H9 (cell line): ENCODE measurements around the gene HOXA9. TPM values are rescaled to one million over a fixed set of nuclear protein-coding genes. Genes with fewer than 3 reads are reported as not detected.

Source experiments
- DNase-seq: peaks from one replicate; pipeline ENCODE4 v3.0.0-alpha.2; 2017
- H2AFZ ChIP-seq: one replicate; pipeline ENCODE4 v1.6.1; 2013; ENCODE audit warnings: mild to moderate bottlenecking, low read length, control low read depth, moderate library complexity
- H2AK5ac ChIP-seq: 2 replicates; pipeline ENCODE4 v1.6.1; 2013; ENCODE audit warnings: low read length, control low read depth, mixed read lengths; ENCODE audit not compliant: insufficient read length
- H2BK120ac ChIP-seq: one replicate; pipeline ENCODE4 v1.6.1; 2013; ENCODE audit warnings: low read depth, mild to moderate bottlenecking, low read length, control low read depth, inconsistent platforms; ENCODE audit not compliant: poor library complexity, severe bottlenecking
- H2BK12ac ChIP-seq: 2 replicates; pipeline ENCODE4 v1.6.1; 2013; ENCODE audit warnings: low read length, control low read depth, mixed read lengths, low read depth; ENCODE audit not compliant: insufficient read length
- H2BK15ac ChIP-seq: 2 replicates; pipeline ENCODE4 v1.6.1; 2013; ENCODE audit warnings: low read depth, low read length, control low read depth
- H2BK20ac ChIP-seq: one replicate; pipeline ENCODE4 v1.6.1; 2013; ENCODE audit warnings: low read depth, mild to moderate bottlenecking, low read length, control low read depth, inconsistent platforms; ENCODE audit not compliant: poor library complexity, severe bottlenecking
- H2BK5ac ChIP-seq: 2 replicates; pipeline ENCODE4 v1.6.1; 2013; ENCODE audit warnings: low read length, control low read depth, mixed read lengths; ENCODE audit not compliant: insufficient read length
- H3K14ac ChIP-seq: 2 replicates; pipeline ENCODE4 v1.6.1; 2013; ENCODE audit warnings: low read length, control low read depth; ENCODE audit not compliant: insufficient read depth
- H3K18ac ChIP-seq: 2 replicates; pipeline ENCODE4 v1.6.1; 2013; ENCODE audit warnings: low read depth, mild to moderate bottlenecking, mixed read lengths, low read length, control low read depth; ENCODE audit not compliant: insufficient read length
- H3K23ac ChIP-seq: 2 replicates; pipeline ENCODE4 v1.6.1; 2013; ENCODE audit warnings: low read length, control low read depth, mixed read lengths, low read depth; ENCODE audit not compliant: insufficient read length
- H3K23me2 ChIP-seq: 2 replicates; pipeline ENCODE4 v1.6.1; 2013; ENCODE audit warnings: low read depth, mild to moderate bottlenecking, mixed read lengths, low read length, control low read depth; ENCODE audit not compliant: insufficient read length, poor library complexity, severe bottlenecking
- H3K27ac ChIP-seq: 2 replicates; pipeline ENCODE4 v1.5.1; 2013; ENCODE audit warnings: low read length, control low read depth, mixed read lengths, low read depth; ENCODE audit not compliant: insufficient read length
- H3K27me3 ChIP-seq: 2 replicates; pipeline ENCODE4 v1.6.1; 2013; ENCODE audit warnings: low read length, control low read depth, inconsistent platforms; ENCODE audit not compliant: insufficient read depth
- H3K4ac ChIP-seq: 2 replicates; pipeline ENCODE4 v1.6.1; 2013; ENCODE audit warnings: low read depth, mild to moderate bottlenecking, control low read depth, inconsistent platforms, low read length, moderate library complexity
- H3K4me1 ChIP-seq: 2 replicates; pipeline ENCODE4 v1.6.1; 2013; ENCODE audit warnings: low read length, control low read depth, inconsistent platforms; ENCODE audit not compliant: insufficient read depth
- H3K4me2 ChIP-seq: 2 replicates; pipeline ENCODE4 v1.6.1; 2013; ENCODE audit warnings: low read length, control low read depth, mixed read lengths; ENCODE audit not compliant: insufficient read length, insufficient read depth
- H3K56ac ChIP-seq: 2 replicates; pipeline ENCODE4 v1.6.1; 2013; ENCODE audit warnings: low read depth, mild to moderate bottlenecking, mixed read lengths, low read length, control low read depth; ENCODE audit not compliant: insufficient read length
- H3K79me1 ChIP-seq: 2 replicates; pipeline ENCODE4 v1.6.1; 2013; ENCODE audit warnings: low read depth, mild to moderate bottlenecking, moderate library complexity, low read length, control low read depth, inconsistent platforms; ENCODE audit not compliant: insufficient read depth, poor library complexity, severe bottlenecking
- H3K79me2 ChIP-seq: 2 replicates; pipeline ENCODE4 v1.6.1; 2013; ENCODE audit warnings: low read length, control low read depth, inconsistent platforms; ENCODE audit not compliant: insufficient read depth
- H3K9ac ChIP-seq: 2 replicates; pipeline ENCODE4 v1.6.1; 2013; ENCODE audit warnings: low read length, control low read depth, mixed read lengths; ENCODE audit not compliant: insufficient read length; ENCODE audit errors: extremely low read depth
- H3K9me3 ChIP-seq: one replicate; pipeline ENCODE4 v1.6.1; 2013; ENCODE audit warnings: low read depth, low read length, inconsistent platforms; ENCODE audit not compliant: control insufficient read depth
- H3T11ph ChIP-seq: one replicate; pipeline ENCODE4 v1.6.1; 2013; ENCODE audit warnings: mild to moderate bottlenecking, low read length, control low read depth, inconsistent platforms
- H4K20me1 ChIP-seq: one replicate; pipeline ENCODE4 v1.6.1; 2013; ENCODE audit not compliant: control insufficient read depth, insufficient read length, insufficient read depth
- H4K5ac ChIP-seq: 2 replicates; pipeline ENCODE4 v1.6.1; 2013; ENCODE audit warnings: low read depth, mild to moderate bottlenecking, mixed read lengths, low read length, control low read depth; ENCODE audit not compliant: insufficient read length
- H4K8ac ChIP-seq: replicated peaks from 2 replicates; pipeline ENCODE4 v1.6.1; 2013; ENCODE audit warnings: low read length, control low read depth, mixed read lengths, low read depth; ENCODE audit not compliant: insufficient read length
- H4K91ac ChIP-seq: 2 replicates; pipeline ENCODE4 v1.6.1; 2013; ENCODE audit warnings: low read depth, mild to moderate bottlenecking, moderate library complexity, mixed read lengths, low read length, control low read depth; ENCODE audit not compliant: insufficient read length
- H3K27ac Mint-ChIP-seq, 3 experiments: 2 replicates in 2 of 3; 3 replicates in 1 of 3; pipeline ENCODE4 v1.8.0; 2020 to 2021; ENCODE audit warnings: mixed read lengths in 3 of 3, mild to moderate bottlenecking in 1 of 3, moderate library complexity in 1 of 3
- H3K27me3 Mint-ChIP-seq: 2 replicates; pipeline ENCODE4 v1.8.0; 2021; ENCODE audit warnings: low read depth, mild to moderate bottlenecking, moderate library complexity, mixed read lengths
- H3K36me3 Mint-ChIP-seq, 3 experiments: 2 replicates in 2 of 3; 3 replicates in 1 of 3; pipeline ENCODE4 v1.8.0; 2020 to 2021; ENCODE audit warnings: low read depth in 3 of 3, mixed read lengths in 3 of 3; ENCODE audit not compliant: insufficient read depth in 1 of 3
- H3K4me1 Mint-ChIP-seq, 2 experiments: 2 replicates each; pipeline ENCODE4 v1.8.0; 2020; ENCODE audit warnings: mixed read lengths in 2 of 2
- H3K4me3 Mint-ChIP-seq, 2 experiments: 2 replicates in 1 of 2; 3 replicates in 1 of 2; pipeline ENCODE4 v1.8.0; 2020 to 2021; ENCODE audit warnings: mild to moderate bottlenecking in 2 of 2, mixed read lengths in 2 of 2, moderate library complexity in 1 of 2
- H3K9me3 Mint-ChIP-seq, 2 experiments: 2 replicates in 1 of 2; 3 replicates in 1 of 2; pipeline ENCODE4 v1.8.0; 2020; ENCODE audit warnings: mild to moderate bottlenecking in 2 of 2, mixed read lengths in 2 of 2, moderate library complexity in 1 of 2
- WGBS: extraction: QIAGEN DNeasy Blood & Tissue Kit; methylation state at CpG from one replicate; pipeline ENCODE4 v1.1.7; 2013; ENCODE audit warnings: missing lambda C conversion rate, low lambda C conversion rate, mixed read lengths; ENCODE audit not compliant: insufficient read length; ENCODE audit errors: extremely low coverage; 5-methylcytosine and 5-hydroxymethylcytosine counted together
- total RNA-seq: library from RNA; stranded (reverse); gene quantifications from 2 replicates; pipeline ENCODE4 v1.2.1, GENCODE V29; 2021
- TF ChIP-seq, protein P1 (sequence below): fragments of 200-600 bp; sonication (generic); conservative IDR thresholded peaks from 3 replicates; pipeline ENCODE4 v1.8.0; 2021; ENCODE audit warnings: antibody characterized with exemption, mild to moderate bottlenecking

The HOXA9 gene
- total RNA-seq, 1 experiment from 2014 or later, result not detected

DNA sequence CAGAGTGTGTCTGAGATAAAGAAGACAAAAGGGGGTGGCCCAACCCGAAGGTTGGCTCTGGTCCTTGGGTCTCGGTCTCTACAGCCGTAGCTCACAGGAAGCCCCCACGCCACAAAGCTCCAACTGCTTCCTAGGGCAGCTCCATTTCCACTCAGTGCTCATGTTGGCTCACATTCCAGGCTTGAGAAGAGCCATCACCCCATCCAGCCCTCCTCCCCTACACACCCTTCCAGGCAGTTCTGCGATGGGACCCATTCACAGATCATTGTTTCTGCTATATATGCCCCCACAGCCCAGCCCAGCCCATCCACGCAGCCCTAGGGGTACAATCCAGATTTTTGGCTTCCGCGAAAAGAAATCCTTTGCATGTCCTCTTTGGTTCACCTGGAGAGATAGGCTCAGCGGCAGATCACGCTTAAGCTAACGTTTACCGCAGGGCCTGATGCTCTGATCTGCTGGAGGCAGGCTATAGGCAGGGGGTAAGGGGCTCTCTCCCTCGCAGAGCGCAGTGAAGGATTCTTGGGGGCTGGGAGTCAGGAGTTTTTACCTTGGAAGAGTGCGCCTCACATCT, 25.9 kb upstream of the HOXA9 start:
- H3K4me1 Mint-ChIP-seq, result peaks cover 13 to 26% of the 10 kb centered on the region in 2 experiments
- no peaks in the 10 kb centered on the region for H3K4me1 ChIP-seq
- no peak overlapping the region for H3K18ac ChIP-seq
- H3K9me3 ChIP-seq, result no peaks in the 10 kb centered on the region
- peaks cover 100% of the 10 kb centered on the region for H3K27me3 Mint-ChIP-seq
- no peak overlapping the region for H2BK15ac ChIP-seq
- no peak overlapping the region for H3K14ac ChIP-seq
- no peak overlapping the region for H2BK5ac ChIP-seq
- H3K4me2 ChIP-seq, result no peak overlapping the region
- H2AFZ ChIP-seq, result no peak overlapping the region
- WGBS, result no CpG with 5 or more reads among the region's 15 CpGs
- H3K23ac ChIP-seq, result no peak overlapping the region
- no peak overlapping the region for H2BK20ac ChIP-seq
- peaks cover 95% of the 10 kb centered on the region for H3K27me3 ChIP-seq
- no peaks in the 10 kb centered on the region for H3K23me2 ChIP-seq
- no peak overlapping the region for H4K5ac ChIP-seq
- no peak overlapping the region for H2BK12ac ChIP-seq
- TF ChIP-seq, protein P1, sequence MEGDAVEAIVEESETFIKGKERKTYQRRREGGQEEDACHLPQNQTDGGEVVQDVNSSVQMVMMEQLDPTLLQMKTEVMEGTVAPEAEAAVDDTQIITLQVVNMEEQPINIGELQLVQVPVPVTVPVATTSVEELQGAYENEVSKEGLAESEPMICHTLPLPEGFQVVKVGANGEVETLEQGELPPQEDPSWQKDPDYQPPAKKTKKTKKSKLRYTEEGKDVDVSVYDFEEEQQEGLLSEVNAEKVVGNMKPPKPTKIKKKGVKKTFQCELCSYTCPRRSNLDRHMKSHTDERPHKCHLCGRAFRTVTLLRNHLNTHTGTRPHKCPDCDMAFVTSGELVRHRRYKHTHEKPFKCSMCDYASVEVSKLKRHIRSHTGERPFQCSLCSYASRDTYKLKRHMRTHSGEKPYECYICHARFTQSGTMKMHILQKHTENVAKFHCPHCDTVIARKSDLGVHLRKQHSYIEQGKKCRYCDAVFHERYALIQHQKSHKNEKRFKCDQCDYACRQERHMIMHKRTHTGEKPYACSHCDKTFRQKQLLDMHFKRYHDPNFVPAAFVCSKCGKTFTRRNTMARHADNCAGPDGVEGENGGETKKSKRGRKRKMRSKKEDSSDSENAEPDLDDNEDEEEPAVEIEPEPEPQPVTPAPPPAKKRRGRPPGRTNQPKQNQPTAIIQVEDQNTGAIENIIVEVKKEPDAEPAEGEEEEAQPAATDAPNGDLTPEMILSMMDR, result no peak
- H3K56ac ChIP-seq, result no peak overlapping the region
- H3K4me3 Mint-ChIP-seq, result no peak overlapping the region
- H3K27ac Mint-ChIP-seq, result no peak overlapping the region
- H3K36me3 Mint-ChIP-seq, result peaks cover 0 to 2% (median 0%) of the 10 kb centered on the region in 3 experiments; a peak in 2 of 7 replicates
- H4K8ac ChIP-seq, result no peak overlapping the region
- no peaks in the 10 kb centered on the region for H3K79me1 ChIP-seq
- no peak overlapping the region for H2BK120ac ChIP-seq
- no peak overlapping the region for H3K27ac ChIP-seq
- H3K79me2 ChIP-seq, result no peaks in the 10 kb centered on the region
- no peak overlapping the region for H2AK5ac ChIP-seq
- H3K4ac ChIP-seq, result no peak overlapping the region
- no peaks in the 10 kb centered on the region for H4K20me1 ChIP-seq
- DNase-seq, result peak; percentile 31
- H3T11ph ChIP-seq, result no peak overlapping the region
- no peak overlapping the region for H3K9ac ChIP-seq
- H4K91ac ChIP-seq, result no peak overlapping the region
- H3K9me3 Mint-ChIP-seq, result peaks cover 2 to 11% of the 10 kb centered on the region in 2 experiments; a peak in 2 of 5 replicates
